HG02588 (cell line): ENCODE measurements around the gene SNAPIN.
A peak's percentile ranks its signal among the peaks of the same experiment; 100 is the strongest.
"Not testable (repeated sequence)": the region's sequence is repeated elsewhere in the genome, so short reads cannot be mapped to it uniquely, and the experiment has no call there.

Experiments
- ATAC-seq: cut with Tn5 transposase; IDR thresholded peaks from one replicate; pipeline ENCODE4 v1.9.1; 2021; ENCODE audit warnings: mild to moderate bottlenecking, moderate library complexity; ENCODE audit not compliant: unreplicated experiment

The SNAPIN gene

GRCh38 chr1:153646672-153647345 lies 11.7 kb upstream of the SNAPIN start:
- ATAC-seq, result no peak

- ATAC-seq, result no peak
These were observed 11.2 kb upstream of the SNAPIN start for GRCh38 chr1:153647346-153647714.

GRCh38 chr1:153648000-153648643 lies 10.4 kb upstream of the SNAPIN start:
- no peak for ATAC-seq

- no peak for ATAC-seq
These were observed 9.2 kb upstream of the SNAPIN start for GRCh38 chr1:153649137-153649862.

GRCh38 chr1:153649863-153650235 lies 8.7 kb upstream of the SNAPIN start:
- no peak for ATAC-seq

- no peak for ATAC-seq
These were observed 6.7 kb upstream of the SNAPIN start for GRCh38 chr1:153651771-153652170.

GRCh38 chr1:153652805-153653500 lies 5.5 kb upstream of the SNAPIN start:
- ATAC-seq, result no peak

GRCh38 chr1:153655333-153655732 lies 3.2 kb upstream of the SNAPIN start:
- ATAC-seq, result no peak

GRCh38 chr1:153659175-153659534 lies 652 bp downstream of the SNAPIN start:
- no peak for ATAC-seq

- ATAC-seq, result no peak
These were observed 1.2 kb downstream of the SNAPIN start for GRCh38 chr1:153659656-153660055.

GRCh38 chr1:153661111-153661708 lies 2.7 kb downstream of the SNAPIN start:
- no peak for ATAC-seq

GRCh38 chr1:153662269-153662668 lies 3.8 kb downstream of the SNAPIN start:
- ATAC-seq, result no peak

- ATAC-seq, result no peak
These were observed 4.7 kb downstream of the SNAPIN start for GRCh38 chr1:153663211-153663610.

GRCh38 chr1:153667439-153667838 lies 8.9 kb downstream of the SNAPIN start:
- ATAC-seq, result no peak

GRCh38 chr1:153668672-153669071 lies 10.2 kb downstream of the SNAPIN start:
- not testable (repeated sequence) for ATAC-seq

- no peak for ATAC-seq
These were observed 11.1 kb downstream of the SNAPIN start for GRCh38 chr1:153669606-153670005.

GRCh38 chr1:153670257-153670858 lies 11.9 kb downstream of the SNAPIN start:
- ATAC-seq, result peak; percentile 2

- peak; percentile 85 for ATAC-seq
These were observed 12.5 kb downstream of the SNAPIN start, which contains the start of gene ILF2 for GRCh38 chr1:153670859-153671627. ILF2 (minus strand) TSS chr1:153670993; CDS start chr1:153670922, 71 bp downstream.

- ATAC-seq, result not testable (repeated sequence)
These were observed 13.3 kb downstream of the SNAPIN start for GRCh38 chr1:153671628-153672353.
